Muscle layer of duodenum (tissue), 2 donors: ENCODE results near the gene AKR1C1.
"Not testable (repeated sequence)": the region's sequence is repeated elsewhere in the genome, so short reads cannot be mapped to it uniquely, and the experiment has no call there.

Experiments used
- H3K27ac ChIP-seq: one replicate; pipeline ENCODE4 v1.7.0; 2013; ENCODE audit warnings: mild to moderate bottlenecking, low read length
- H3K27me3 ChIP-seq: one replicate; pipeline ENCODE4 v1.7.0; 2013; ENCODE audit warnings: low read depth, mild to moderate bottlenecking, control low read depth, low read length
- H3K36me3 ChIP-seq, 2 donors: one replicate each; pipeline ENCODE4 v1.7.0; 2013; ENCODE audit warnings: low read length in 2 of 2, control low read depth in 1 of 2, mild to moderate bottlenecking in 1 of 2; ENCODE audit not compliant: insufficient read depth in 2 of 2, control insufficient read depth in 1 of 2
- H3K4me1 ChIP-seq, 2 donors: one replicate each; pipeline ENCODE4 v1.7.0; 2013; ENCODE audit warnings: low read length in 2 of 2, mild to moderate bottlenecking in 2 of 2, control low read depth in 1 of 2, moderate library complexity in 1 of 2; ENCODE audit not compliant: insufficient read depth in 2 of 2, control insufficient read depth in 1 of 2
- H3K4me3 ChIP-seq, 2 donors: one replicate each; pipeline ENCODE4 v1.7.0; 2013; ENCODE audit warnings: low read length in 2 of 2, low read depth in 1 of 2, mild to moderate bottlenecking in 1 of 2
- H3K9me3 ChIP-seq, 2 donors: one replicate each; pipeline ENCODE4 v1.7.0; 2013; ENCODE audit warnings: low read length in 2 of 2, control low read depth in 1 of 2, mild to moderate bottlenecking in 1 of 2; ENCODE audit not compliant: control insufficient read depth in 1 of 2
- donor health status: healthy.

Gene AKR1C1

DNA sequence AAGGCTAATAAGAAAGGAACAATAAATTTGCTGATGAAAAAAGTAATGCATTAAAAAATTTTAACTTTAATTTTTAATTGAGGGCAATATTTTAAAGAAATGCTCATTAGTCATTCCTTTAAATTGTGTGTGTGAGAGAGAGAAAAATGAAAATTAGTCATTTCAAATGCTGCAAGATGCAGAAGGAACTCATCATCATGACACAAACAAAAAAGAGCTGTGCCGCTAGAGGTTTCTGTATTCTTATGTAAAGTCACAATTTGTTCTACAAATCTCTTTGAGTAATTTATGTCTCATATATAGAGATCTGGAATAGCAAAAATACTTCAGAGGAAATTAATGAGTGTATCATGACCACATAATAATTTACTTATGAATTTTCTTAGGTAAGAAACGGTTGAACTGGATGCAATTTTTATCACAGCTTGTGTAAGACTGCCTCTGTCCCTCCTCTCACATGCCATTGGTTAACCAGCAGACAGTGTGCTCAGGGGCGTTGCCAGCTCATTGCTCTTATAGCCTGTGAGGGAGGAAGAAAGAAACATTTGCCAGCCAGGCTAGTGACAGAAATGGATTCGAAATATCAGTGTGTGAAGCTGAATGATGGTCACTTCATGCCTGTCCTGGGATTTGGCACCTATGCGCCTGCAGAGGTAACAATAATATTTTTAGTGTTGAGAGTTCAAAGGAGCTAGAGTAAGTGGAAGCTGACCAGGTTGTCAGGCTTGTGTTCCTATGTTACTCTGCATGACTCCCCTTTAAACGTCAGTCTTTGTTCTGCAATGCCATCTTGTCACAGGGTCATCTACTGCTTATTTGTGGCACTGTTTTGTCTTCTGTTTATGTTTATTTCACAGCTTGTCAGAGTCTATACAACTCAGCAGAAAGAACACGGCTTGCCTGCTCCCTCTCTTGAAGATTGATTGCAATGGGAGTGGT, at the start of gene AKR1C1:
TSS of gene AKR1C1 (plus strand) at position 540 of the 939 bp plus-strand sequence. CDS start at position 570, 30 bp downstream.
- Histone ChIP-seq H3K27ac (peak within 1 kb of the TSS; percentile 20), H3K4me3 (peak within 1 kb of the TSS; percentile 32 to 38)
- not testable (repeated sequence) for H3K9me3 ChIP-seq, H3K4me1 ChIP-seq, H3K27me3 ChIP-seq, H3K36me3 ChIP-seq

GRCh38 chr10:4914213-4914850, 48.9 kb upstream of the AKR1C1 start:
- Histone ChIP-seq H3K4me3 (no peak overlapping the region), H3K4me1 (no peaks in the 10 kb centered on the region), H3K27ac (no peak overlapping the region), H3K36me3 (peaks cover 0 to 7% of the 10 kb centered on the region in 2 donors), H3K9me3 (no peaks in the 10 kb centered on the region), H3K27me3 (no peaks in the 10 kb centered on the region)

DNA sequence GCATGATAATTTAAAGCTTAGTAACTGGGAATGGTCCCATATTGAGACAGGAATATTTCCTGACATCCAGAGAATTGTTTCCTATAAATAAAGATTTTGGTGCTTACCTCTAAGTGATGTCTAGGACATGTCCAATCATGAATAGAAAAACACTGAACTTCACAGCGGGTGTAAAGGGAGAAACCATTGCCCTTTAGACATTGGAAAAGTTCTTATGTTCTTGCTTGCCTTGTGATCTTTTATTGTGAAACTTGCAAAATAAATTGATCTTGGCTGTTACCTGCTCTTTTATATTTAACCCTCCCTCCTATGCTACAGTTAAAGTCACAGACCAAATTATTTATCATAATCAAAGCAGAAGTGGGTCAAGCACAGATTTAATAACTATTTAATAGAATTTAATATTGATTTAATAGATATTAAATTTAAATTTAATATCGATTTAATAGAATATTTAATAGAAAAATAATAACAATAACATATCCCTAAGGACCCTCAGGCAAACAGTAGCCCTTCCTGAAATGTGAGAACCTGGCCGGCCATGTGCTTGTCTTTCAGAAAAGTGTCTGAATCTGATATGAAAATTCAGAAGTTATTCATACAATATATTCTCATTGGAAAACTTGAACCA, 47.0 kb upstream of the AKR1C1 start:
- no peaks in the 10 kb centered on the region for H3K4me1 ChIP-seq
- no peaks in the 10 kb centered on the region for H3K9me3 ChIP-seq
- no peak overlapping the region for H3K4me3 ChIP-seq
- H3K27ac ChIP-seq, result no peak overlapping the region
- H3K27me3 ChIP-seq, result no peaks in the 10 kb centered on the region
- no peaks in the 10 kb centered on the region for H3K36me3 ChIP-seq

DNA sequence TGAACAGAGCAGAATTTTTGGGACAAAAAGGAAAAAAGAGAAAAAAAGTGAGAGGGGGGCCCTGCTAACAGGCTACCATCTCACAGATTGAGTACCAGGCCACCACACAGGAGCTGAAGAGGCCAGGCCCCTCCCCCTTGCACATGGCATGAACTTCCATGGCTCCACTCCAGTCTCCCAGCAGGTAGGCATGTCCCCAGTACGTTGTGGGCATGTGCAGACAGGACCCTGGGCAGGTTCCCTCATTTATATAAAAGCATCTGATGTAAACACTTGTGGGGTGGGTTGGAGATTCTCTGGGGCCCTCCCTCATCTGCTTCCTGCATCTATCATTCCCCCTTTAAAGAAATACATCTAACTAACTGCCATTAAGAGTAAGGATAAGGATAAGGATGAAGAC, 45.0 kb upstream of the AKR1C1 start:
- no peaks in the 10 kb centered on the region for H3K36me3 ChIP-seq
- H3K27ac ChIP-seq, result no peak overlapping the region
- H3K4me3 ChIP-seq, result no peak overlapping the region
- no peaks in the 10 kb centered on the region for H3K4me1 ChIP-seq
- no peaks in the 10 kb centered on the region for H3K27me3 ChIP-seq
- no peaks in the 10 kb centered on the region for H3K9me3 ChIP-seq

DNA sequence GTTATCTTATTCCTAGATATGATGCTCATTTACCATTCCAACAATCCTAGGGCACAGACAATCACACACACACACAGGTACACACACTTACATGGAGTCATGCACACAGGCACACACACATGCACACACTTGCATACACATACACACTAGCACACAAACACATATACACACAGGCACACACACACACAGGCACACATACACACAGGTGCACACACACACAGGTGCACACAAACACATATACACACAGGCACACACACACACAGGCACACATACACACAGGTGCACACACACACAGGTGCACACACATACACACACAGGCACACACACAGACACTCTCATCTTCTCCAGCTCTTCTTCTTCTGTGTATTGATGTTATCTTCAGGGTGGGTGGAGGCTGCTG, 38.7 kb upstream of the AKR1C1 start:
- not testable (repeated sequence) for H3K4me3 ChIP-seq, H3K36me3 ChIP-seq, H3K27me3 ChIP-seq, H3K4me1 ChIP-seq, H3K27ac ChIP-seq, H3K9me3 ChIP-seq

DNA sequence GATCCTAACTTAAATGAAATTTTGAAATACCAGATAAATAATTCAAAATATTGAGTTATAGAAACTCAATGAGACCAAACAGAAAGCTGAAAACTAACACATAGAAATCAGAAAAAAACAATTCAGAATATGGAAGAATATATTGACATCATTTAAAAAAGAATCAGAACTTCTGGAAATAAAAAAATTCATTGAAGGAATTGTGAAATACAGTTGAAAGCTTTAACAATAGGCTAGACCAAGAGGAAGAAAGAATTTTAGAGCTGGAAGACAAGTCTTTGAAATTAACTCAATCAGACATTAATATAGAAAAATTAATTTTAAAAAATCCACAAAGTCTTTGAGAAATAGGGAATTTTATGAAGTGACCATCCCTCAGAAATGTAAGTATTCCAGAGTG, 36.8 kb upstream of the AKR1C1 start:
- Histone ChIP-seq H3K4me1 (no peaks in the 10 kb centered on the region), H3K27ac (no peak overlapping the region), H3K27me3 (no peaks in the 10 kb centered on the region), H3K9me3 (peaks cover 0 to 6% of the 10 kb centered on the region in 2 donors), H3K4me3 (no peak overlapping the region), H3K36me3 (peaks cover 0 to 5% of the 10 kb centered on the region in 2 donors)

- H3K9me3 ChIP-seq, result no peaks in the 10 kb centered on the region
- H3K4me3 ChIP-seq, result no peak overlapping the region
- peaks cover 0 to 4% of the 10 kb centered on the region in 2 donors for H3K36me3 ChIP-seq
- no peak overlapping the region for H3K27ac ChIP-seq
- H3K27me3 ChIP-seq, result no peaks in the 10 kb centered on the region
- H3K4me1 ChIP-seq, result no peaks in the 10 kb centered on the region
These were observed 31.6 kb upstream of the AKR1C1 start for GRCh38 chr10:4931587-4931986.

- no peaks in the 10 kb centered on the region for H3K27me3 ChIP-seq
- H3K9me3 ChIP-seq, result no peaks in the 10 kb centered on the region
- no peak overlapping the region for H3K4me3 ChIP-seq
- H3K4me1 ChIP-seq, result no peaks in the 10 kb centered on the region
- H3K27ac ChIP-seq, result no peak overlapping the region
- H3K36me3 ChIP-seq, result peaks cover 0 to 4% of the 10 kb centered on the region in 2 donors
These were observed 28.7 kb upstream of the AKR1C1 start for GRCh38 chr10:4934391-4934987.

DNA sequence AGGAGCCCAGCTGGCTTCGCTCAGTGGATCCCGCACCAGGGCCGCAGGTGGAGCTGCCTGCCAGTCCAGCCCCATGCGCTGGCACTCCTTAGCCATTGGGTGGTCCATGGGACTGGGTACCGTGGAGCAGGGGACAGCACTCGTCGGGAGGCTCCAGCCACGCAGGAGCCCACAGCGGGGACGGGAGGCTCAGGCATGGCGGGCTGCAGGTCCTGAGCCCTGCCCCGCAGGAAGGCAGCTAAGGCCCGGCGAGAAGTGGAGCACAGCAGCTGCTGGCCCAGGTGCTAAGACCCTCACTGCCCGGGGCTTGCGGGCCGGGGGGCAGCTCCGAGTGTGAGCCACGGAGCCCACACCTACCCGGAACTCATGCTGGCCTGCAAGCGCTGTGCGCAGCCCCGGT, 25.9 kb upstream of the AKR1C1 start:
- Histone ChIP-seq H3K36me3 (peaks cover 0 to 8% of the 10 kb centered on the region in 2 donors), H3K27ac (no peak overlapping the region), H3K4me3 (no peak overlapping the region), H3K4me1 (peaks cover 0 to 3% of the 10 kb centered on the region in 2 donors), H3K27me3 (no peaks in the 10 kb centered on the region), H3K9me3 (no peaks in the 10 kb centered on the region)

GRCh38 chr10:4939224-4940072, 23.8 kb upstream of the AKR1C1 start:
- Histone ChIP-seq H3K27me3 (no peaks in the 10 kb centered on the region), H3K4me3 (no peak overlapping the region), H3K9me3 (no peaks in the 10 kb centered on the region), H3K27ac (no peak overlapping the region), H3K4me1 (peaks cover 0 to 6% of the 10 kb centered on the region in 2 donors), H3K36me3 (peaks cover 0 to 6% of the 10 kb centered on the region in 2 donors)
